ENCODE results near the gene TBC1D7. TPM values are rescaled to one million over a fixed set of nuclear protein-coding genes. Genes with fewer than 3 reads are reported as not detected.
"Not testable (repeated sequence)": the region's sequence is repeated elsewhere in the genome, so short reads cannot be mapped to it uniquely, and the experiment has no call there.

The TBC1D7 gene
- total RNA-seq, 1 donor from 2014 or later: 34.0 TPM

DNA sequence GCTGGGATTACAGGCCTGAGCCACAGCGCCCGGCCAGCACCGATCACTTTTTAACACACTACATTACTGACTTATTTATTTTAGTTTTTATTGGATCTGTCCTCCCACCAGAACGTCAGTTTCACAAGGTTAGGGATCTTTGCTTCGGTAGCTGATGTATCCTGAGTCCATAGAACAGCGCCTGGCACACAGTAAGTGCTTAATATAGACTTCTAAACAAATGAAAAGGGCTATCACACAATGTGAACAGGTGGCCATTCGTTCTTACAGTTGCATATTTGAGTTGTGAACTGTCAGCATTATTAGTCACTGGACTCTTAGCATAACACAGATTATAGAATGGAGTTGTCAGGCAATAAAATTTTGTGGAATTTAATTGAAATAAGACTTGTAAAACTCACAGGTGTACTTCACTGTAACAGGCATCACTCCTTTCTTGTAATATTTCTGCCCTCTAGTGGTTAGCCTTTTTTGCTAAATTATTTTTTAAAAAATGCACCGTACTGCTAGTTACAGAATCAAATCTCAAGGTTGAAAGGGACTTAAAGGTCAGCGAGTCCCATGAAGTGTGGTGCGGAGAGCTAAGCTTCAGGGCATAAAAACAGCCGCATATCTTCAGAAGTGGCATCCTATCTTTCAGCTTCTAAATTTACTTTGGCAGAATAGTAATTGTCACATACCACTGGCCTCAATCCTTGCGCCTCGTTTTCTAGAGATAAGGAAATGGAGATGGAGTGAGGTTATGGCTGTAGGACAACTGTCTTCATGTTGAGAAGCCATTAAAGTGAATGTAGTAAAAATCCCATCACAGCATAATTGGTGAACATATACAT, 3.4 kb upstream of the TBC1D7 start:
- peak; percentile 11 for ATAC-seq
- intact Hi-C loops (cut with micrococcal nuclease): no loop called here

DNA sequence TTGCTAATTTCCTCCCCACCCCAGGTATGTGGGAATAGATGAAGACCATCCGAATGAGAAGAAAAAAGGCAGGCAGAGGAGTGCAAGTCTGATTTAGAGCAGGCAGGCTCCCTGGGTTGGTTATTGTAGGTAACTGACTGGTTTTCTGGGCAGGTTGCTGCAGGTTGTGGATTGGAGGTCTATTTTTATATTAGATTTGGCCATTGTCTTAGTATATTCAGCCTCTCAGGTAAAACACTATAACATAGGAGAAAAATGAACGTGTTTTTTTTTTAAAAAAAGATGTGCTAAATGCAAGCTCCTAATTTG, 492 bp upstream of the TBC1D7 start:
- no peak for DNase-seq
- no peak for ATAC-seq
- intact Hi-C loops (cut with micrococcal nuclease): no loop called here

More for the DNA sequence above, 3.4 kb upstream of the TBC1D7 start:
- DNase-seq: no peak

DNA sequence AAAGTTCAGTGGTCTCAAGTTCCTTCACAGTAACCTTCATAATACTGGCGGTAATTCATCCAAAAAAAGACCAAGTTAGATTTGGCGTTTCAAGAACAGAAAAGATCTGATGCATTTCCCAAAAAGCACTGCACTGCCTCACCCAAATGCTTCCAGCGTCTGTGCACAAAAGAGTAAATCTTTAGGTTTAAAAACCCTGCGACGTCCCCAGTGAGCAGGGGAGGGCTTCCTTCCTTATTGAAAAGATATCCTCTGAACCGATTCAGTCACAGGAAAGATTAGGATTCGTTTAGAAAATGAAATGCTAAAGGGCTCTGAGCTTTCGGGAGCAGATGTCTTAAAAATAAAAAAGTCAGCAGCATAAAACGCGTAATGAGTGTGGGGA, 654 bp downstream of the TBC1D7 start:
- ATAC-seq (no peak), DNase-seq (no peak)
- intact Hi-C loops (cut with micrococcal nuclease): no loop called here

DNA sequence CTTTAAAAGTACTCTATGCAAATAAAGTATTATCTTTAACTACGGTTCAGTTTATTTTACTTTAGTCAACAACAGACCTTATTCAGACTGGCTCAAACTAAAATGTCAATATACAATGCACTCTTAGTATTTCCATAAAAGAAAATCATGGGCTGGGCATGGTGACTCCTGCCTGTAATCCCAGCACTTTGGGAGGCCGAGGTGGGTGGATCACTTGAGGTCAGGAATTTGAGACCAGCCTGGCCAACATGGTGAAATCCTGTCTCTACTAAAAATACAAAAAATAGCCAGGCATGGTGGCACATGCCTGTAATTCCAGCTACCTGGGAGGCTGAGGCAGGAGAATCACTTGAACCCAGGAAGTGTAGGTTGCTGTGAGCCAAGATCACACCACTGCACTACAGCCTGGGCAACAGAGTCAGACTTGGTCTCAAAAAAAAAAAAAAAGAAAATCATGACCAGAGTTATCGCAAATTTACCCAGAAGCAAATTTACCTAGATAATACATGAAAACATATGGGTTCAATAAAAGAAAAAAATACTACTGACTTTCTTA, 2.2 kb downstream of the TBC1D7 start:
- intact Hi-C loops (cut with micrococcal nuclease); ATAC-seq; DNase-seq: not testable (repeated sequence)

DNA sequence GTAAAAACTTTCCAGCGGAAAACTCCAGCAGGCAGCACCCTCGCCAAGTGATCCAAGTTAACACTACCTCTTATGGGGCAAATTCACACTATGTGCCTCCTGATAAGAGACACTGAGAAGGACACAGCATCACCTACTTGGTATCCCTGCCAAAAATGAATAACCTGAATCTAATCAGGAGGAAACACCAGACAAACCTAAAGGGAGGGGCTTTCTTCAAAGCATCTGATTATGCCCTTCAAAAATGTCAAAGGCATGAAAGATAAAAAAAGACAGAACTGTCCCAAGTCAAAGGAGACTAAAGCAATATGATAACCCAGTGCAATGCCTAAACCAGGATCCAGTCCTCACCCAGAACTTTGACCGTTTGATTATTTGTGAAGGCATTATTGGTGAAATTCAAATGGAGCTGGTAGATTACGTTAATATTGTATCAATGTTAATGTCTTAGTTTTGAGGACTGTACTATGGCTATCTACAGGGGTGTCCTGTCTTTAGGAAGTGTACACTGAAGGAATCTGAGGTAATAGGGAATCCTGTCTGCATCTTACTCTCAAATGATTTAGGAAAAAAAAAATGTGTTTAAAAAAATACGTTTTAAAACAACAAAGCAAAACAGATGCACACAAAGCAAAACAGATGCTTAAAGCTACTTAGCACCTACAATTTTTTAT, 8.3 kb downstream of the TBC1D7 start:
- DNase-seq: no peak
- intact Hi-C loops (cut with micrococcal nuclease): no loop called here
- no peak for ATAC-seq

DNA sequence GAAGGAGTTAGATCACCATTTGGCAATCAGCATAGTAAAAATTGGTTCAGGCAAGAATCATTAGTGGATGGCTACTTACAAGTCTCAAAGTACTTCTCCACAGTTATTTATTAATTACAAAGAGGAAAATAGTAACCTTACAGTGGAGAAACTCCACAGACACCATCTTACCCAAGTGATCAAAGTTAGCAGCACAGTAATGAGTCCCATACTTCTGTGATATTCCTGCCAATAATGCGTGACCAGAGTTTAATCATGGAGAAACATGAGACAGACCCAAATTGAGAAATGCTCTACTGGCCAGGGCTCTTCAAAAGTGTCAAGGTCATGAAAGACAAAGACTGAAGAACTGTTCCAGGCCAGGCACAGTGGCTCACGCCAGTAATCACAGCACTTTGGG, 9.5 kb downstream of the TBC1D7 start:
- ATAC-seq (no peak), DNase-seq (no peak)
- intact Hi-C loops (cut with micrococcal nuclease): no loop called here

DNA sequence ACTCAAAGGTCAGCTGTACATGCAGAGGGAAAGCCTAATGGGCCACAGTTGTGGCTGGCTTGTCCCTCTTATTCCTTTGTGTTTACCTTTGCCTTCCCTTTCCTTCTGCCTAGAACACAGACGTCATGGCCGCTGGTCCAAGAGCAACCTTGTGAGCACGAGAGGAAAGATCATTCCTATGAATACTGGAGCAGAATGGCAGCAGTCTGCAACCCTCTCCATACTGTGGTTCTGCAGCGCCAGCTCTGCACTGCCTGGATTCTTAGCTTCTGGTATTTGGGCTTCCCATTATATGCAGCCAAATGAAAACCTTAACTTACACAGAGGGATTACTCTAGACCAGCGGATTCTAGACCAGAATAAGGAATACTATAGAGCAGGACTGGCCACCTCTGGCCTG, 12.4 kb downstream of the TBC1D7 start:
- ATAC-seq (no peak), DNase-seq (no peak)
- intact Hi-C loops (cut with micrococcal nuclease): no loop called here

DNA sequence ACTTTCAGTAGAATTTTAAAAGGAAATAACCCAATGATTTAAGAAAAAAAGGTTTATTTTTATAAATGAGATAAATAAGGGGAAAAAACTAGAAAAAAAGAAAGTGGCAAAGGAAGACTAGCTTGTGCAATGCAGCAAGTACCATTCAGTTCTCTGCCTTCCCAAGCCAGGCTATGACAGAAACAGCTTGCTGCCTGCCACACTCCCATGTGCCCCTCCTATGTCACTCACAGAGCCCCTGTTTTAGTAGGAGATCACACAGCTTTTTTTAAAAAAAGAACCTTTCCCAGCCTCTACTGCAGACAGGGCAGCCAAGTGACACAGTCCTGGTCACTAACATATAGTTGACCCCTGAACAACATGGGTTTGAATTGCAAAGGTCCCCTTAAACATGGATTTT, 13.5 kb downstream of the TBC1D7 start:
- ATAC-seq: no peak
- intact Hi-C loops (cut with micrococcal nuclease): no loop called here
- DNase-seq: no peak

DNA sequence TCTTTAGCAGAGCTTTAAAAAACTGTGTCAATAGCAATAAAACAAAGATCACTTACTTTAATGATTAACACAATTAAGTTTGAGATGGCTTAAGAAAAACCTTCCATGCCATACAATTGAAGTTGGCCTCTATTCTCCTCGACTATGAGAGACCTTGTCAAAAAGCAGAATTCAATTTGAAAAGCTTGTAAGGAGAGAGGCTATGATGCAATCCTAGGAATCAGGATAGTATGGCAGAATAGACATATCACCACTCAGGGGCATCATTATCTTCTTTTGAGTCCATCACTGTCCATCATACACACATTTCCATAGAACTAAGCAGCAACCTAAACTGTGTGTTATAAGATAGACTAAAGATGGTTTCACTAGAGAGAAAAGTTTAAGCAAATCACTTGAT, 17.2 kb downstream of the TBC1D7 start:
- DNase-seq (no peak), ATAC-seq (no peak)
- intact Hi-C loops (cut with micrococcal nuclease): no loop called here

DNA sequence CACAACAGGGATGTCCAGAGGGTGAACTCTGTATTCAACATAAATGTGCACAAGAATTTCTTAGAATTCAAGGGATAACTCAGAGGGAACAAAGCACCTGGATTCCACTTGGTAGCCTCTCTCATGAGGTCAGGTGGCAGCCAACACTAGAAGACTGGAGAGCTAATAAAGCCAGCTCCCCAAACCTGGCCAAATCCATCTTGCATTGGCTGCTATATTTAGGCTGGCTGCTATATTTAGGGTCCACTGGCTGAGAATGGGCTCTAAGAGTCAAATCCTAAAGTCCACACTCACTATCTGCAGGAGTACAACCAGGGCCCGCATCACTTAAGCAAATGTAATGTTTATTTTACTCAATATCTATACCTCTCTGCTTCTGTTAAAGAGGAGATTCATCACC, 20.0 kb downstream of the TBC1D7 start:
- intact Hi-C loops (cut with micrococcal nuclease): loop anchor here (10.0 kb wide), 1 partner anchor 394 kb away; no protein-coding TSS in a partner anchor
- ATAC-seq (peak; percentile 89), DNase-seq (no peak)

DNA sequence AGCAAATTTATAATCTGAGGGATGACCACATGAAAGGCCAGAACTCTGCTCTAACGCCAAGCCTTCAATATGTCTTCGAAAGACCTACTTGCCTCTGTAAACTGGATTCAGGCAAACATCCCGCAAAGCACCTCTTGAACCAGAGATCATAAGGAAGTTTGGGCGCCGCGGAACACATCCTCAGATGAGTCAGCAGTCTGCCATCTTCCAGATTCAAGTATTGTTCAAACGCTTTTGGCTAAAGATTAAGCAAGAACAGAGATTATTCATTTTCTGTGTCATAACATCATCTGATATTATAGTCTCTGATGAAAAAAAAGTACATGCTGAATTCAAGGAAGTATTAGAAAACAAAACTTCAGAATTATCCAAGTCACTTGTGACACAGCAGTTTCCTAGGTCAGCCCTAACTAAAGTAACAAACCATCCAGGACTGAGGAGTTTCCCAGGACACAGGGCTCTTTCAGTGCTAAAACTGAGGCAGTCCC, 20.8 kb downstream of the TBC1D7 start:
- DNase-seq: no peak
- intact Hi-C loops (cut with micrococcal nuclease): loop anchor here (10.0 kb wide), 1 partner anchor 393 kb away; no protein-coding TSS in a partner anchor
- ATAC-seq: no peak

DNA sequence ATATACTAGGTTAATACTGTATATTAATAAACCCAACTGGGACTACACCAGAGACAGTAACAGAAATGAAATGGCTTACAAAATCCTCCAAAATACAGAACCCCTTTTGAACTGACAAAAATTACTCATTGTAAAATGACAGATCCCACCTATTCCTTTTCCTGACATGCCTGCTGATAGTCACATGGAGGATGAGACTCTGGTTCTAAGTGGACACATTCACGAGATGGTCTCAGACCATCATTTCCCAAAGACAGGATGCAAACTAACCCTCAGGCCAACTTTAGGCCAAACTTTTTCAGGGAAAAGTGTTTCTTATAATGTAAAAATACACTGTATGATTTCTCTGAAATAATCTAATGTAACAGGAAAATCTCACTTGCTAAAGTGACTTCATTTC, 22.5 kb downstream of the TBC1D7 start:
- intact Hi-C loops (cut with micrococcal nuclease): loop anchor here (10.0 kb wide), 1 partner anchor 391 kb away; no protein-coding TSS in a partner anchor
- no peak for ATAC-seq
- DNase-seq: no peak

DNA sequence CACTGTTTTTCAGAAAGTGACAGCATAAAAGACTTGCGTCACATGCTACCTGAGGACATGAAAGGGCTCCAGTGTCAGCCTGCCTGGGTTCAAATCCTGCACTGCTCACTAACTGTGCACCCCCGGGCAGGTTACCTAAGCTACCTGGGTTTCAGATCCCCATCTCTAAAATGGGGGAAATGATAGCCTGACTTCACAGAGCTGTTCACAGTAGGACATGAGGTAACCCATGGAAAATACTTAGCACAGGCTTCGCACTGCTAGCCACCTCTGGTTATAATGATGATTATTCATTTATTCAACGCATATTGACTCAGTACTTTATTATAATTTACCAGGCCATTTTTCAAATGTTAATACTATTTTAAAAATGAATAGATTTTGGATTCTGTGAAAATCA, 23.0 kb downstream of the TBC1D7 start:
- no peak for ATAC-seq
- no peak for DNase-seq
- intact Hi-C loops (cut with micrococcal nuclease): loop anchor here (10.0 kb wide), 1 partner anchor 390 kb away; no protein-coding TSS in a partner anchor

DNA sequence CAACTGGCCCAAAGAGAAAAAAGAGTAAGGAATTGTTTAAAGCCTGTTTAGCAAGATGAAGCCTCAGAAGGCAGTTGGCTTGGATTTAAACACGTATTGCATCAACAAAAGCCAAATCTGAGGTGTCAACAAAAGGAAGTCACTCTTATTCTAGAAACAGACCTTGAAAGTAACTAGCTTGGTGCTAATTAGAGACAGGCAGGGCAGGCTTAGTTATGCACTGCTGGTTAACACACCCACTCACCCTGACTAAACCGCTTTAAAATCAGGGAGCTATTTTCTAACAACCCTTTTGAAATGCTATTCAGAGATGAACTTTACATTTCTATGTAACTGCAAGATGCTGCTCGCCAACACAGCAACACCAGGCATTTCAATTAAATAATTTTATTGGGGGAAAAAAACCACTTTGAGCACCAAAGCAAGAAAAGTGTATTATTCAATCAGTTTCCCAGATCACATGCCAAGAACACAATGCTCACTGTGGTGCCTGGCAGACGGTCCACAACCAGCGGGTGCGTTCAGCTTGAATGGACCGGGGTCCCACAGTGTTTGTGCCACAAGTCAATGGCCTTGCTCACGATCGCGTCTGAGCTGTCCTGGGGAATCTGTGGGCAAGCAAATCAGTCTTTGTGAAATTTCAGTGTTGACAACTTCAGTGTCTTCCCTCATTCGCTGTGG, 23.6 kb downstream of the TBC1D7 start:
- intact Hi-C loops (cut with micrococcal nuclease): loop anchor here (10.0 kb wide), 1 partner anchor 390 kb away; no protein-coding TSS in a partner anchor
- ATAC-seq: no peak
- DNase-seq: no peak

DNA sequence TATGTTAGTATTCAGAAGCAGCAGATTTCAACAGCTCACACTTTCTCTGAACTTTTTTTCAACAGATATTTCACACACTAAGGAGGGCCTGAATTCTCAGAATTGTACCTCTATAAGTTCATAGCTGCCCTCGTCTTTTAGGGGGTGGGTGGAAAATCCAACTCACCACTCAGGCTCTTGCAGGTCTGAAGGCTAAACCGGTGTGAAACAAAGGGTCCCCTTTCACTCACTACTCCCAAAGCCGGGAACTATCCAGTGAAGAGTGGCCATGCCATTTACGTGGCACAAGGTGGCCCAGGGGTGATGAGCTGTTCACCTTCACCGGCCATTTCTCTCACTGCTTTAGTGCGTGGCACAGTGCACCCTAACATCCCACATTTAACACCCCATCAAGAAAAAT, 24.2 kb downstream of the TBC1D7 start:
- ATAC-seq (no peak), DNase-seq (no peak)
- intact Hi-C loops (cut with micrococcal nuclease): loop anchor here (10.0 kb wide), 1 partner anchor 389 kb away; no protein-coding TSS in a partner anchor

DNA sequence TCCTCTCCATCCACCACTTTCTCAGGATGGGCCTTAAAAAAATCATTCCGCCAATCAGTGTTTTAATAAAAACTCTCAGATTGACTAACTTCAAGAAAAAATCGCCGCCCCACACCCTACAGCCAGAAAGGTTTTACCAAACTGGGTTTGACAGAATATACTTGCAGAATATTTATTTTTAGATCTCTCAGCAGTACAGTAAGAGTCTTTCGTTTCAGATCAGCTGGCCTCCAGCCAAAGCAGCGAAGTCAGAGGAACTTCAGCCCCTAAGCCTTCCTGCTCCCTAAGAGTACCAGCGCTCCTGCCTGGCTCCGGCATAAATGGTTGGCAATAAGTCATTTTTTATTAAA, 24.7 kb downstream of the TBC1D7 start:
- intact Hi-C loops (cut with micrococcal nuclease): loop anchor here (10.0 kb wide), 1 partner anchor 389 kb away; no protein-coding TSS in a partner anchor
- peak; percentile 79 for ATAC-seq

DNA sequence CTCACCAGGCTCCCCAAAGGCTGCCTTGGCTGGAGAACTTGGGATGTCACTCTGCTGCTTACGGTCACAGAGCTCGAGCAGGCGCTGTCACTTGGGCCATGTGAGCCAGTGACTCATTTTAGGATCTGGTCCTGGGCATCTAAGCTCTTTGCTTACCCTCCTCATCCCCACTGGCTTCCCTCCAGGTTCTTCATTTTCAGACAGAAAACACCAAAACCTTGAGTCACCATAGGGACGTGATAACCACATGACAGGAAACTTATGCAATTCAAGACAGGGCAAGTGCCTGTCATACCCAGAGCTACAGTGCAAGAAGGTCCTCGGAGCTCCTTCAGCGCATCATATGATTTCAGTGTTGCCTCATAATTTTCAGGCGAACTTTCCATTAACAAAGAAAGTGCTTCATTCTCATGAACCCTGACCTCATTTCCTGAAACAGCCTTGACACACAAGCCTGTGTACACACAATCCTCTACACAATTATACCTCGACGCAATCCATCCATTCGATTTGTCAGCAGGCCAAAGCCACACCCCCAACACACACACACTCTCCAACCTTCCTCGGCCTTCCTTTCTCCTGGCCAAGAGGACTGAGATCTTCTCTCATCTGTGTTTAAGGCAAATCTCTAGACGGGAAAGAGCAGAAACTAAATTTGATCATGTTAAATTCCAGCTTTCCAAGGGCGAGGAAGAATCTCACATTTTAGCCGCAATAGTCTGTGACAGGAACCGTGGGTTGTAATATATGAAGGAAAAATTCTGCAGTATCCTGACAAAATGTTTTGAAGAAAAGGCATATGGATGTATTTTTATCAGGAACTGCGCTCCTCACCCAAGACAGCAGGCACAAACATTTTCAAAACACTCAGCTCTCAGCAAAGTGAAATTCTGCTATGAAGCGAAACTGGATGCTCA, 25.3 kb downstream of the TBC1D7 start:
- intact Hi-C loops (cut with micrococcal nuclease): loop anchor here (10.0 kb wide), 1 partner anchor 388 kb away; no protein-coding TSS in a partner anchor
- DNase-seq (peak; percentile 42), ATAC-seq (peak; percentile 73)

More for the DNA sequence above, 24.7 kb downstream of the TBC1D7 start:
- DNase-seq: peak; percentile 89

DNA sequence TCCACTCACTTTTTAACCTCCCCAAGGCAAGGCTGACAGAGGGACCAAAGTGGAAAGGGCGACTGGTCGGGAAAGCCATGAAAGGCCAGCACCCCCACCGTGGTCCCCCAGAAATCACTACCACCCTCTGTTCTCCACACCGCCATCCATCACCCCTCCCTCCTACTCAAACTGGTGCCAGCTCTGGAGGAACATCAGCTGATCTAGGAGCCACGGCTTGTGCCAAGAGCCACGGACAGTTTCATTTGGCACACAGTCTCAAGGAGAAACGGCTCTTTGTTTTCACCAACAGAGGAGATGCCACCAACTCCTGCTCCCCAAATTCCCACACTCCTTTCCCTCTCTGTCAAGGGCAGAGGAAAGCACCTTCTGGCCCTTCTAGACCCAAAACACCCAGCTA, 26.0 kb downstream of the TBC1D7 start:
- intact Hi-C loops (cut with micrococcal nuclease): loop anchor here (10.0 kb wide), 1 partner anchor 387 kb away; no protein-coding TSS in a partner anchor
- ATAC-seq (peak; percentile 36), DNase-seq (peak; percentile 44)
